ENCODE measurements around the gene CC2D2B.
A peak's percentile ranks its signal among the peaks of the same experiment; 100 is the strongest.
"Not testable (repeated sequence)": the region's sequence is repeated elsewhere in the genome, so short reads cannot be mapped to it uniquely, and the experiment has no call there.

Gene CC2D2B

DNA sequence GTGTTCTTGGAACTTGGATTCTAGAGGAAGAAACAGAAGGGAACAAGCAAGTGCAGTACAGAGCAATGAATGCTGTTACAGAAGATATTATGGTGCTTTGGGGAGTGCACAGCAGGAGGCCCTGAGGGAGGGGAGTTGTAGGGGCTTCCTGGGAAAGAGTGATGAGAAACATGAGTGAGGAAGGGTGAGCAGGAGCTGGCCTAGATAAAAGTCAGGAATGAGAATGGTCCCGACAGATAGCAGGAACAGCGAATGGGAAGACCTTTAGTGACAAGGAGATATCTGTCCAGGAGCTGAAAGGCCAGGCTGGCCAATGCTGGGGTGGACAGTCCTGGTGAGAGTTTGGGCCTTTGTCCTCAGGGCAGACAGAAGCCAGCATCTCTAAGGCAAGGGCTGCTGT is 115.0 kb downstream of the CC2D2B start:
- DNase-seq, result no peak

- no peak for DNase-seq
Measured at GRCh38 chr10:96023168-96023567, 115.4 kb downstream of the CC2D2B start.

DNA sequence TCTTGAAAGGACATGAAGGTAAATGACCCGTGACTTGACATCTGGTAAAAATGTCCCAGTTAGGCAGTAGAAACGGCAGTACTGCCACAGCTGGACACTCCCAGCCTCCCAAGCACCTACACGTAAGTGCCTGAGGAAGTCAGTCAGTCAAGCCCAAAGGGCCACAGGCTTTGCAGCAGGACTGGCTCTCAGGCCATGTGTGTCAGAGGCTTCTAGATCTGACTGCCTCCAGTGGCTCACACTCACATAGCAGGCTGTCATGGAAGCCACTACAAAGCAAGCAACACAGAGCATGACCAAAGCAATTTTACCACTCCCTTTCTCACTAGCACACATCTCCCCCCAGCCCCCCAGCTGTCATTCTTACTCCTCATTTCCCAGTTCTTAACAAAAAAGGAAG is 117.8 kb downstream of the CC2D2B start:
- DNase-seq, result no peak

- DNase-seq, result no peak
Measured at GRCh38 chr10:96034625-96035024, 126.8 kb downstream of the CC2D2B start.

- no peak for DNase-seq
Measured at GRCh38 chr10:96038476-96039387, 131.0 kb downstream of the CC2D2B start.

DNA sequence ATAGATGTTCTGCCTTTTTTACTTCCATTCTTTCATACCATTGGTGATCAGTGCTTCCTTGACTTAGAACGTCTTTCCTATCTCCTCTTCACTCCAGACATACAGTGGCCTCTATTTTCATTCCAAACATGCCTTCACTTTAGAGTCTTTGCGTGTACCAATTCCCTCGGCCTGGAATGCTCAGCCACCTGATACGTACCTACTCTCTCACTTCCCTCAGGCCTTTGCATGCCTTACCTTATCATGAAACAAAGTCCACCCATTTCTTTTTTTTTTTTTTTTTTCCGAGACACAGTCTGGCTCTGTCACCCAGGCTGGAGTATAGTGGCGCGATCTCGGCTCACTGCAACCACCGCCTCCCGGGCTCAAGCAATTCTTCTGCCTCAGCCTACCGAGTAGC is 133.4 kb downstream of the CC2D2B start:
- no peak for DNase-seq

DNA sequence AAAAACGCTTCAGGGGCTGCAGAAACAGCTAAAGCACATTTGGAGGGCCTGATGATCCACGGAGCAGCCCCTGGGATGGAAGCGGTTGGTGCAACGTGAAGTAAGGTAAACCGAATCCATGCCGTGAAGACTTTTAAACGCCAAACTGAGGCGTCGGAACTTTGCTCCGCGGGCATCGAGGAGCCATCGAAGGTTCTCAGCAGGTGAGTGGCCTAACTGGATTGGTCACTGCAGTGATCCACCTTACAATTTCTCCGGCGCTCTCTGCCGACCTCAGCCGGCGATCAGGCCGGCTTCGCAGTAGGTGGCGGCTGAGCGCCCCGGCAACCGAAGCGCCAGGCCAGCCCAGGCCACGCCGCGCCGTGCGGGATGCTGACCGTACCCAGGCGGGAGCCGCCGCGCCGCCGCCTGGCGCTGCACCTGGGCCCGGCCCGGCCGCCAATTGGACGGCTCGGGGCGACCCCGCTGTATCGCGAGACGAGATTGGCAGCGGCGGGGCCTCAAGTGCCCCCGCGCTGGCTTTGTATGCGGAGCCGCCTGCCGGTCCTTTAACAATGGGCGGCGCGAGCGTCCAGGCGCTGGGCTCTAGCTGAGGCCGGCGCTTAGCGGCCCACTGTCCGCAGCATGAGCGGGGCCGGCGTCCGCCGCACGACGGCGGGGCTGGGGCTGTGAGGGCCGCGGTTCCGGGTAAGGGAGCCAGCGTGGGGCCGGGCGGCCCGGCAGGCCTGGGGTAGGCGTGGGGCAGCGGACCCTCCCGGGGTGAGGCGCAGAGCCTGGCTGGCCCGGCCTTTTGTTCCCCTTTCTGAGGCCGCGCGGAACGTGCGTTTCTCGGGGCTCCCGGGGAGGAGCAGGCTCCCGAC is 135.5 kb downstream of the CC2D2B start, which contains the start of gene CCNJ:
Gene CCNJ, plus strand, starts transcription at position 551 of the 860 bp plus-strand sequence. CDS start 811 bp downstream, outside the sequence.
- DNase-seq, result peak; percentile 90

- DNase-seq, result peak; percentile 72
Measured at GRCh38 chr10:96043893-96044715, 136.3 kb downstream of the CC2D2B start.

GRCh38 chr10:96044736-96045135 is 137.0 kb downstream of the CC2D2B start:
- no peak for DNase-seq

GRCh38 chr10:96046546-96046945 is 138.8 kb downstream of the CC2D2B start:
- DNase-seq, result no peak

DNA sequence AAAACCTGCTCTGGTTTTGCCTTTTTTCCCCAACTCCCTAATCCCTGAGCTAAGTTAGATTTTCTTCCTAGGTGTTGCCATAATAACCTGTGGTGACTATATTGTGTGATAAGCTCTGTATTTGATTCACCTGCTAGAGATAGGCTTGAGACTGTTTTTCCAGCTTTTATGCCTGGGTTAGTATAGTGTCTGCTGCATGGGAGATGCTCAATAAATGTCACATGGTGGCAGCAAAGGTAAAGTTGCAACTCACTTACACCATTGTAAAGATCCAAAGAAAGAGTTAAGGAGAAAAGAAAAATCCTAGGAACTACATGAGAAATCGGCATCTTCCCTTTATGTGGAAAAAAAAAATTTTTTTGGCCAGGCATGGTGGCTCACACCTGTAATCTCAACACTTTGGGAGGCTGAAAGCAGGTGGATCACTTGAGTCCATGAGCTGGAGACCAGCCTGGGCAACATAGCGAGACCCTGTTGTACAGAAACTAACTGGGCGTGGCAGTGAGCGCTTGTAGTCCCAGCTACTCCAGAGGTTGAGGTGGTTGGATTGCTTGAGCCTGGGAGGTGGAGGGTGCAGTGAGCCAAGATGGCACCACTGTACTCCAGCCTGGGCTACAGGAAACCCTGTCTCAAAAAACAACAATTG is 139.4 kb downstream of the CC2D2B start:
- no peak for DNase-seq

DNA sequence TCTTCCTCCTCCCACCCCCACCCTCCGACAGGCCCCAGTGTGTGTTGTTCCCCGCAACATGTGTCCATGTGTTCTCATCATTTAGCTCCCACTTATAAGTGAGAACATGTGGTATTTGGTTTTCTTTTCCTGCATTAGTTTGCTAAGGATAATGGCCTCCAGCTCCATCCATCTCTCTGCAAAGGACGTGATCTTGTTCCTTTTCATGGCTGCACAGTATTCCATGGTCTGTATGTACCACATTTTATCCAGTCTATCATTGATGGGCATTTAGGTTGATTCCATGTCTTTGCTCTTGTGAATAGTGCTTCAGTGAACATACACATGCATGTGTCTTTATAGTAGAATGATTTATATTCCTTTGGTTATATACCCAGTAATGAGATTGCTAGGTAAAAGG is 140.2 kb downstream of the CC2D2B start:
- DNase-seq, result not testable (repeated sequence)

GRCh38 chr10:96049340-96049739 is 141.6 kb downstream of the CC2D2B start:
- no peak for DNase-seq

DNA sequence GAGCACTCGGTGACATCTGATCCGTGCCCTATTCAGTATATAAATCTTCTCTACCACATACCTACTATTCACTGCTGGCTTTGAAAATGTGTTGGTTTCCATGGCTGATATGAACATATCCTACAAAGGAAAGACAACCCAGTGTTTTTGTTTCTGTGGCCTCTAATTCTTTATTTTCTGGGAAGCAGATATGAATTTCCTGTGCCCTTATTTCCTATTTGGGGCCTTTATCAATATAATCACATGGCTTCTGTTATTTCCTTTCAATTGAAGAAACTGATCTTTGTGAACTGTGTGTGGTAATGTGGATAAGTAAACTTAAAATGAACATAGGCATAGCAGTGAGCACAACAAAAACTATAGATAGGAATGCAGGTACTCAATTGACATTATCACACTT is 146.2 kb downstream of the CC2D2B start:
- DNase-seq, result no peak

DNA sequence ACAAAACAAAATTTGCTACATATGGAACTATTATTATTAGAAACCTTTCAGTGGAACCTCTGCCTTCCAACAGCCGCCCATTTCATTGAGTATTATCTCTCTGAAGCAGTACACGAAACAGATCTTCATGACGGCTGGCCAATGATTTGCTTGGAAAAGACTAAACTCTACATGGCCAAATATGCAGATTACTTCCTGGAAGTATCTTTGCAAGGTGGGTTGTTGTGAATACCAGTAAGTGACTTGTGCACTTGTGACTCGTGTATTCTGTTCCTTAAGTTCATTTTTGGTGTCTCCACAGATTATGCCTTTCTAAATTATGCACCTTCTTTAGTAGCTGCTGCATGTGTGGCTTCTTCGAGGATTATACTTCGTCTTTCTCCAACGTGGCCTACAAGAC is 149.0 kb downstream of the CC2D2B start:
- DNase-seq, result no peak

DNA sequence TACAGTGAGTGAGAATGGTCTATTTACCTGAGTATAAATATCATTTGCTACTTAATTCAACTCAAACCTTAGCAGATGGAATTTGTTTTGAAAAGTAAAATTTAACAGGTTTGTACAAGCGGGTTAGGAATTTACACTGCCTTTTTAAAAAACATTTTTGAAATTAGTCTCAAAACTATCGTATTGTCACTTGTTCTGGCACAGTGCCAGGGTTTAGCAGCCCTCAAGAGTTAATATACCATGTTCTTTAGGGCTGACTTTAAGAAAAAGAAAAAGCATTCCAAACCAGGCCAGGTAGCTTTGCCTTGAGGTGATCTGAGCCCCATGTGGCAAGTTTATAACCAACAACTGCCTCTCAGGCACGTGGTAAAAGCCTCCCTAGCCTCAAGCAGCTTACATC is 153.5 kb downstream of the CC2D2B start:
- DNase-seq, result no peak

DNA sequence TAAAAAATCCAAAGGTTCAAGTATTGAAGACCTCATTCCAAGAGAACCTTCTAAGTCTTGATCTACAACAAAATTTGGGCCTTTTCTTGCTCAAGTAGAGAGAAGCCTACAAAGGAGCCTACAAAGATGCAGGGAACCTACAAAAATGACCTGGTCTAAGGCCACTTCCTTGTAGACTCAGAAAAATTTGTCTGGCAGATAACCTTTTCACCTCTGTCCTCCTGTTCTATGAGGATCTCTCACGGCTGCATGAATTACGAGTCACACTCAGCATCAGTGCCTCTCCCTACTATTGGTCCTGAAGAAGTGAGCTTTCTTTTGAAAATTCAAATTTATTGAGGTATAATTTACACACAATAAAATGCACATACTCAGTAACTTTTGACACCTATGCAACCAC is 164.9 kb downstream of the CC2D2B start:
- DNase-seq, result no peak

DNA sequence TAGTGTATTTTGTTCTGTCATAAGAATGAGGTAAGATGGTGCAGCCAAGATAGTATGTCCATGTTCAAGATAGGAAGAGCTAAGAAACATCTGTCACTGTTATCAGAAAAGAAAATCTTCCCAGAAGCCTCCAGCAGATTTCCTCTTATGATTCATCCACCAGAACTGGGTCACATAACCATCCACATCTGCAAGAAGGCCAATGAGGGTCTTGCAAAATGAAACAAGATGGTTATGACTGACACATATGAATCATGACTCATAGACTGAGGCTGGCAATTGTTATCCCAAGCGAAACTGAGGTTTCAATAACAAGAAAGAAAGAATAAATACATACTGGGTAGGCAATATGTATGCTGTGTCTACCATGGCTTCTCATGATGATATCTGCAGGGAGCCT is 165.9 kb downstream of the CC2D2B start:
- DNase-seq, result no peak

- DNase-seq, result no peak
Measured at GRCh38 chr10:96074776-96075175, 167.0 kb downstream of the CC2D2B start.

GRCh38 chr10:96075977-96076376 is 168.2 kb downstream of the CC2D2B start:
- no peak for DNase-seq

DNA sequence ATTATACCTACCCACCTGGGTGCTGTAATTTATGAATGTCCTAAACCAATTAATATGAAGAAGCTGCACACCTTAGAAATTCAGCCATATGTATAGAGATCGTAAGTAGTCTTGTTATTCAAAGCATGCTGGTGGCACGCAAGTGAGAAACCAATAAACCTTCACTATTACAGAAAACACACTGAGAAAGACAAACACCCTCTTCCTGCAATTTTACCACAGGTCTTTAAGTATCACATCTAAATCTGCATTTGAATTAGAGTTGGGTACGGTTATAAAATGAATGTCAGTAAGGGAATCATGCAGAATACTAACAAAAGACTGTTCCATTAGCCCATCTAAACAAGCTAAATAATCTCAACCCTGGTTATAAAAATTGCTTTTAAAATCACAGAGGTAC is 169.4 kb downstream of the CC2D2B start:
- no peak for DNase-seq

GRCh38 chr10:96082153-96082552 is 174.4 kb downstream of the CC2D2B start:
- no peak for DNase-seq
